ENCODE data around the gene CDH23. TPM values are rescaled to one million over a fixed set of nuclear protein-coding genes. Genes with fewer than 3 reads are reported as not detected.

The CDH23 gene
- polyA plus RNA-seq, 1 donor from 2014 or later = 6.6 TPM

- Histone ChIP-seq H3K9me2 (ENCODE audit: insufficient read depth, low read length) (no peaks in the 10 kb centered on the region), H3K4me3 (ENCODE audit: low read length) (no peak overlapping the region), H4K20me1 (ENCODE audit: insufficient read depth) (no peaks in the 10 kb centered on the region), H3K27me3 (ENCODE audit: insufficient read depth, low read depth, low read length) (no peaks in the 10 kb centered on the region), H3K27ac (ENCODE audit: low read length) (no peak overlapping the region), H3K36me3 (ENCODE audit: insufficient read depth, low read length) (no peaks in the 10 kb centered on the region), H3K9ac (ENCODE audit: low read length) (no peak overlapping the region), H2AFZ (ENCODE audit: low read depth, low read length) (no peak overlapping the region), H3K9me3 (ENCODE audit: low read length) (no peaks in the 10 kb centered on the region), H3K79me2 (replicated peaks; ENCODE audit: insufficient read depth, low read length) (no peaks in the 10 kb centered on the region), H3F3A (ENCODE audit: insufficient read depth, low read length, poor library complexity, severe bottlenecking) (no peaks in the 10 kb centered on the region), H3K4me2 (ENCODE audit: low read length) (no peak overlapping the region)
- TF ChIP-seq TAF1 (IDR thresholded peaks at IDR 0.05; ENCODE audit: low read depth) (no peak), EZH2 (IDR thresholded peaks at IDR 0.05; ENCODE audit: borderline replicate concordance, insufficient read depth, low read length, poor library complexity, severe bottlenecking) (no peak), REST (IDR thresholded peaks at IDR 0.05; ENCODE audit: borderline replicate concordance) (no peak), POLR2AphosphoS5 (IDR thresholded peaks at IDR 0.05) (no peak), EP300 (conservative IDR thresholded peaks at IDR 0.05; ENCODE audit: poor library complexity, severe bottlenecking) (no peak), CTCF (IDR thresholded peaks at IDR 0.05; ENCODE audit: poor library complexity, severe bottlenecking) (no peak), SMC3 (conservative IDR thresholded peaks at IDR 0.05; ENCODE audit: poor library complexity) (no peak), MXI1 (conservative IDR thresholded peaks at IDR 0.05; ENCODE audit: poor library complexity, severe bottlenecking) (no peak), RAD21 (conservative IDR thresholded peaks at IDR 0.05) (no peak)
Measured at GRCh38 chr10:71678057-71678805, 281.5 kb downstream of the CDH23 start.

GRCh38 chr10:71679425-71679824 lies 282.7 kb downstream of the CDH23 start:
- no peaks in the 10 kb centered on the region for H3K27me3 ChIP-seq (ENCODE audit: insufficient read depth, low read depth, low read length)
- H3K36me3 ChIP-seq (ENCODE audit: insufficient read depth, low read length) = no peaks in the 10 kb centered on the region
- H3K9ac ChIP-seq (ENCODE audit: low read length) = no peak overlapping the region
- H3K27ac ChIP-seq (ENCODE audit: low read length) = no peak overlapping the region
- H3K9me3 ChIP-seq (ENCODE audit: low read length) = no peaks in the 10 kb centered on the region
- no peaks in the 10 kb centered on the region for H3K79me2 ChIP-seq (replicated peaks; ENCODE audit: insufficient read depth, low read length)
- no peak overlapping the region for H2AFZ ChIP-seq (ENCODE audit: low read depth, low read length)
- no peak overlapping the region for H3K4me3 ChIP-seq (ENCODE audit: low read length)
- no peak for TF ChIP-seq REST (IDR thresholded peaks at IDR 0.05; ENCODE audit: borderline replicate concordance)
- TF ChIP-seq RAD21 (conservative IDR thresholded peaks at IDR 0.05) = no peak
- no peak for TF ChIP-seq MXI1 (conservative IDR thresholded peaks at IDR 0.05; ENCODE audit: poor library complexity, severe bottlenecking)
- TF ChIP-seq CTCF (IDR thresholded peaks at IDR 0.05; ENCODE audit: poor library complexity, severe bottlenecking) = no peak
- TF ChIP-seq POLR2AphosphoS5 (IDR thresholded peaks at IDR 0.05) = no peak
- TF ChIP-seq SMC3 (conservative IDR thresholded peaks at IDR 0.05; ENCODE audit: poor library complexity) = no peak
- TF ChIP-seq TAF1 (IDR thresholded peaks at IDR 0.05; ENCODE audit: low read depth) = no peak
- TF ChIP-seq EZH2 (IDR thresholded peaks at IDR 0.05; ENCODE audit: borderline replicate concordance, insufficient read depth, low read length, poor library complexity, severe bottlenecking) = no peak
- no peak for TF ChIP-seq EP300 (conservative IDR thresholded peaks at IDR 0.05; ENCODE audit: poor library complexity, severe bottlenecking)
- no peaks in the 10 kb centered on the region for H4K20me1 ChIP-seq (ENCODE audit: insufficient read depth)
- H3K4me2 ChIP-seq (ENCODE audit: low read length) = no peak overlapping the region
- H3K9me2 ChIP-seq (ENCODE audit: insufficient read depth, low read length) = no peaks in the 10 kb centered on the region
- no peaks in the 10 kb centered on the region for H3F3A ChIP-seq (ENCODE audit: insufficient read depth, low read length, poor library complexity, severe bottlenecking)

Measured in neural cell (in vitro differentiated cells).